Epidermal melanocyte (primary cell): ENCODE data around the gene ST8SIA4.
"Not testable (repeated sequence)": the region's sequence is repeated elsewhere in the genome, so short reads cannot be mapped to it uniquely, and the experiment has no call there.

Experiments used
- DNase-seq: peaks from one replicate; pipeline ENCODE4 v3.0.0; 2011; ENCODE audit warnings: low spot score; ENCODE audit not compliant: insufficient read length

ST8SIA4 gene

DNA sequence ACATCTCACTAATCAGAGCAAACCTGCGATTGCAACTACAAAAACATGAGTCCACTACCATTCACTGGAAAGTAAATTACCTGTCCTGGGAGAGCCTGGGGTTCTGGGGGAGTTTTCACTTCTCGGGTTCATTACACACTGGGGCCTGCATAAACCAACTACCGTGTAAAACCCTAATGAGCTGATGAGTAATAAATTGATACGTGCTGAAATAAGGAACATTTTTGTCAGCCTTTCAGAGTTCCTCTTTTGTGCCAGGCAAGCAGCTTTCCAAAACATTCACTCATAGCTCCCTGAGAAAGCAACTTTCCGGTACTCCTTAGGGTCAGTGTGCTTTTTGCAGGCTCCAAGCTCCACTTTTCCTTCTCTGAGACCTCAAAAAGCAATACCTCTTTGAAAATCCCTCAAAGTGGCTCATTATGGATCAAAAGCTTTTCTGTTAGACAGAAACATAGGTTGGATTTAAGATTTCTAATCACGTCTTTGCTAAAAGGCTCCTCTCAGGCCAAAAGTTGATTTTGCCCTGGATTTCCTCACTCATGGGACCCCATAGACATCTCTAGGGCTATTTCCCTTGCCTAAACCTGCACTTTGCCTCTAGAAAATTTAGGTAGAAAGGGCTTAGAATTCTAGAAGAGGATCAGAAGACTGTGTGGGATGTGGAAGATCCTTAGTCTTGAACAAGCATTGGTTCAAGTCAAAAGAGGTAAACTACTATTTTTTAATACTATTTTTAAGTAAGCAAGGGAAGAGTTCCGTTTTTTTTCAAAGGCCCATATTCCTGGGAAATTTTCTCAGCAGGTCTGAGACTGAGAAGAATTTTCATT lies 74.8 kb downstream of the ST8SIA4 start:
- DNase-seq, result no peak

DNA sequence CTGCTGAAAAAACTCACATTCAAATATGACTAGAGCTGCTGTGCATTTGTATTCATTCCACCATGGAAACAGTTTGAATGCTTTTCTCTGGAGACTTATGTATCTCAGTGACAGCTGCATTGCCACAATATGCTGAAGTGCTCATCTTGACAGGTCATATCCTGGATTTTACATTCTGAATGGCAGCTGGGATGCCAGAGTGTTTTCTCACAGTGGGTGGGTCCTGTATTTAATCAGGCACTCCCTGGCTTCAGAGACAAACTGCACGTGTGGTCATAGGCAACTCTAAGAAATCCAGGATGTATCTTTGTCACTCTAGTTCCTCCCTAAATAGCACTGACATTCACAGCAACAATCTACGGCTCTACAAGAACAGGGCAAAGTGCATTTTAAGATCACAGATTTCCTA lies 75.6 kb downstream of the ST8SIA4 start:
- no peak for DNase-seq

DNA sequence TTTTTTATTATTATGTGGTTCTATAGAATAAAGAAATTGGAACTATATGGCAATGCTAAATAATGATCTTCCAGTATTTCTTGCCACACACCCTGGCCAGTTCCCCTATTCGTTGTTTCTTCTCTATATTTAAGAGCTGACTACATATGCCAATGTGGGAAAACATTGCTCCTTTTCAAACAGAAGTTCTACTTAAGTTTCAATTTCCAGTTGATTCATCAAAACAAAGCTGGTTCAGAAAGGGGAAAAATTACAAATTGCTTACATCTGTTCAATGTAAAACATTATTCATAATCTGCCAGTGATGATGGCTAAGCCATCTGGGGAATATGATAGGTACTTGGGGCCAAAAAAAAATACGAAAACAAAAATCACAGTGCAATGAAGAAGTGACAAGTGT lies 76.9 kb downstream of the ST8SIA4 start:
- no peak for DNase-seq

DNA sequence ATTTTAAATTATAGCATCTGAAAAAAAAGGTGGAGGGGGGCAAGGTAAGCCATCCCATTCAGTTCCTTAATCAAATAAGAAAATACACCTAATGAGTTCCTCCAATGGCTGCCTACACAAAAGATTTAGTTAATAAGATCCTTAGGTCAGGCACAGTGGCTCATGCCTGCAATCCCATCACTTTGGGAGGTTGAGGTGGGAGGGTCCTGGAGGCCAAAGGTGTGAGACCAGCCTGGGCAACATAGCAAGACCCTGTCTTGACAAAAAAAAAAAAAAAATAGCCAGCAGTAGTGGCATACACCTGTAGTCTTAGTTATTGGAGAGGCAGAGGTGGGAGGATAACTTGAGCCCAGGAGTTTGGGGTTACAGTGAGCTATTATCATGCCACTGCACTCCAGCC lies 78.4 kb downstream of the ST8SIA4 start:
- no peak for DNase-seq

DNA sequence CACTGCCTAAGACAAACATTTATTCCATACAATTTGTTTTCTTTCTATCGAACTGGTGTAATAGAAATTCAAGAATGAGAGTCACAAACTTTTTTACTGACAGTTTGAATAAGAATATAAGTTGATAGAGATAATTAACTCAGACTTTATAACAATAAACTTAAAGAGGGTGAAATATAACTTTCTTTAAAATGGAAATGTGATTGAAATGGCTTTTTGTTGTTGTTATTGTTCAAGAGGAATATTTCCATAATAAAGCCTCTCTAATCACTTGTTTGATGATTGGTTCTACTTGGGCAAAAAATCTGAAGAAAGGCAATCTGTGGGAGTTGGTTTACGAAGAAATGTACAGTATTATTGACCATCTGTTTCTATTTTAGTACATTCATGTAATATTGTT lies 79.3 kb downstream of the ST8SIA4 start:
- no peak for DNase-seq

GRCh38 chr5:100821751-100822150 lies 81.3 kb downstream of the ST8SIA4 start:
- no peak for DNase-seq

DNA sequence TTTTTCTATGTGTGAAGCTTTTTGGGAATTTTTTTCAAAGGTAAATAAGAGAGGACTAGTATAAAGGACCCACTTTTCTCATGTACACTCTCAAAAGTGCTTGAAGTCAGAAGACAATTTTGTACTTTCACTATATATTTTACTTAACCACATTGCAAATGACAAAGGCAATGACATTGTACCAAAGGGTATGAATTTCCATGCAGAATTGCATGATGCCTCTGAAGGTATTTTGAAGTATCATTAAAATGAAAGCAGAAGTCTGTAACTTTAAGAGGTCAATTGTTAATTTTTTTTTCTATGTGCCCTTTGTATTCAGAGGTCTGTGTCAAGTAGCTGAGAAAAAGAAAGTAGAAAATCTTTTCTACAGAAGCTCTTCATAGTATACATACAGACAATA lies 84.7 kb downstream of the ST8SIA4 start:
- no peak for DNase-seq

- DNase-seq, result no peak
Observed at GRCh38 chr5:100803397-100803796, 99.7 kb downstream of the ST8SIA4 start.

DNA sequence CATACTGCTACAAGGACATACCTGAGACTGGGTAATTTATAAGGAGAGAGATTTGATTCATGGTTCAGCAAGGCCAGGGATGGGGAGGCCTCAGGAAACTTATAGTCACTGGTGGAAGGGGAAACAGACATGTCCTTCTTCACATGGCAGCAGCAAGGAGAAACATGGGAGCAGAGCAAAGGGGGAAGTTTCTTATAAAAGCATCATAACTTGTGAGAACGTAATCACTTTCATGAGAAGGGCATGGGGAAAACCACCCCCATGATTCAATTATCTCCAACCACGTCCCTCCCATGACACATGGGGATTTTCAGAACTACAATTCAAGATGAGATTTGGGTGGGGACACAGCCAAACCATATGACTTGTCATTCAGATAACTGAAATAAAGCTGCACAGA lies 100.9 kb downstream of the ST8SIA4 start:
- no peak for DNase-seq

DNA sequence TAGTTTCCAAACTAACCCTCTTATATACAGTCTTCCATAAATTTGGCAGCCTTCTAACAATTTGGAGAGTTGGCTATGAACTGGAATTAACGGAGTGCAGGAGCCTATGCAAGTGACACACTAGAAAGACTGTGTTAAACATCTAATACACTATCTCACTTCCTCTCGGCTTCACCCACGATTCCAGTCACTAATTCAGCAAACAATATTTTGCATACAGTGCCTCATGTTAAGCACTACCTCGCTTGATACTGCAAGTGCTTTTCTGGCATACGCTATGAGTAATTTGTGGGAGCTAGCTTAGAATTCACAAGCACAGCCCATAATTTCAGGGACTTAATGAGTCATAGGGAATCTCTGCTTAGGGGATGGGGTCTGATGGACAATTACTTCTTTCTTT lies 102.5 kb downstream of the ST8SIA4 start:
- DNase-seq, result no peak

- no peak for DNase-seq
Observed at GRCh38 chr5:100799166-100799565, 103.9 kb downstream of the ST8SIA4 start.

- no peak for DNase-seq
Observed at GRCh38 chr5:100797861-100798260, 105.2 kb downstream of the ST8SIA4 start.

- no peak for DNase-seq
Observed at GRCh38 chr5:100796851-100797250, 106.2 kb downstream of the ST8SIA4 start.

GRCh38 chr5:100794844-100795243 lies 108.2 kb downstream of the ST8SIA4 start:
- no peak for DNase-seq

GRCh38 chr5:100794218-100794617 lies 108.9 kb downstream of the ST8SIA4 start:
- no peak for DNase-seq

DNA sequence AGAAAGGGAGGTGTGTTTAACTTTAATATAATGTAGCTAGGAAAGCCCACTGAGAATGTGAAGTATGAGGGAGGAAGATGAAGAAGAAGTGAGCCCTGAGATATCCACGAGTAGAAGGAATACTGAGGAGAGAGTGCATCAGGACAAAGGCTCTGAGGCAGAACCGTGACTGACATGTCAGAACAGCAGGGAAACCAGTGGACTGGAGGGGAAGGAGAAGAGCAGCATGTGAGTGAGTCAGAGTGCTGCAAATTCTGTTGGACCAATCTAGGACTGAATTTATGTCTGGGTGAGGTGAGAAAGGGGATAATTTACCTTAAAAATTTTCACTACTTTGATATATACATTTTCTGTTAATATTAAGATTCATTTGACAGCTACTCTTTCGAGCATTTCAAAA lies 110.3 kb downstream of the ST8SIA4 start:
- DNase-seq, result no peak

DNA sequence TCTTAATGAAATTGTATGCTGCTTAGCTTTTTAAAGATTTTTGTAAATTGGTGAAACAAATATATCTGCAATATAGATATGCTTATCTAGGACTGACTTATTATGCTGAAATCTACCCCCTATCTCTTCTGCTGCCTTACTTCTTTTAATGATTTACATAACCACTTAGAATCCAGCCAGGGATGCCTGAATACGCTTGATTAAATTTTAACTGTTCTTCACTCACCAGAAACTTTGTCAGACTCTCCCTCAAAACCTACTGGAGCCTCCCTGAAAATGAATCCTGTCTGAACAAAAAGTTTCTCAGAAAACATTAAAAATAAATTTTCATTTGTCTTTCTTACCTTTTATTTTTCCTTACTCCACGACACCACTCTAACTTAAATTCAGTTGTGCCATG lies 111.7 kb downstream of the ST8SIA4 start:
- DNase-seq, result no peak

GRCh38 chr5:100790951-100791350 lies 112.1 kb downstream of the ST8SIA4 start:
- no peak for DNase-seq

GRCh38 chr5:100790170-100790665 lies 112.9 kb downstream of the ST8SIA4 start:
- no peak for DNase-seq

DNA sequence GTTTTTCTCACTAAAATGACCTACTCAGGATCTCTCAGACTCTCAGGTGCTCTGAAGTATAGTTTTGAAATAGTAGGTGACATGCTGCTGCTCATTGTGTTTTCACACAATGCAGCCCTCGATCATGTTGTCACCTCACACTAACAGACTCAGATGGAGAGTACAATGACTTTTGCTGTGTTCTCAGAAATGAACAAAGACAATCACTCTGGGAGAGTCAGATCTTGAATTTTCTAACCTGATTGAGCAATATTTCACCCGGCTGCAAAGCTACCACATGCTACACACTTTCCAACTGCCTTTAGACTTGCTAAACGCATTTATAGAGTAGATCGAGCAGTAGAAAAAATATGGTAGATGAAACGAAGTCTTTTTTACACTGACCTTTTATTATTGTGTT lies 113.4 kb downstream of the ST8SIA4 start:
- DNase-seq, result no peak

- no peak for DNase-seq
Observed at GRCh38 chr5:100788417-100788816, 114.7 kb downstream of the ST8SIA4 start.

GRCh38 chr5:100787648-100788047 lies 115.4 kb downstream of the ST8SIA4 start:
- no peak for DNase-seq

DNA sequence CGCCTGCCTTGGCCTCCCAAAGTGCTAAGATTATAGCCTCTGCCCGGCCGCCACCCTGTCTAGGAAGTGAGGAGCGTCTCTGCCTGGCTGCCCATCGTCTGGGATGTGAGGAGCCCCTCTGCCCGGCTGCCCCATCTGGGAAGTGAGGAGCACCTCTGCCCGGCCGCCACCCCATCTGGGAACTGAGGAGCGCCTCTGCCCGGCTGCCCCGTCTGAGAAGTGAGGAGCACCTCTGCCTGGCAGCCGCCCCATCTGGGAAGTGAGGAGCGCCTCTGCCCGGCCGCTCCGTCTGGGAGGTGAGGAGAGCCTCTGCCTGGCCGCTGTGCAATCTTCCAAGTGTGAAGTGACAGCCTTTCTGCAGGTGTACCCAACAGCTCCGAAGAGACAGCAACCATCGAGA lies 117.5 kb downstream of the ST8SIA4 start:
- not testable (repeated sequence) for DNase-seq
